Loucy (cell line): Measurements from ENCODE around the gene DXO.
"Not testable (repeated sequence)": the region's sequence is repeated elsewhere in the genome, so short reads cannot be mapped to it uniquely, and the experiment has no call there.

Source experiments
- CTCF ChIP-seq: fragments of 200-600 bp; sonication (generic); conservative IDR thresholded peaks from 2 replicates; pipeline ENCODE4 v1.5.1; 2014; ENCODE audit warnings: mild to moderate bottlenecking, antibody characterized with exemption, low read length
- EZH2phosphoT487 ChIP-seq: fragments of 200-600 bp; IDR thresholded peaks from 2 replicates; pipeline ENCODE4 v1.6.1; 2018; ENCODE audit warnings: antibody characterized with exemption, mild to moderate bottlenecking, moderate library complexity, borderline replicate concordance

- TF ChIP-seq CTCF, EZH2phosphoT487: not testable (repeated sequence)
Measured at GRCh38 chr6:31989363-31989762, 17.4 kb upstream of the DXO start.
